Keratinocyte (primary cell): ENCODE results near the gene DUSP2.

ENCODE experiments used
- CTCF ChIP-seq, 3 experiments: IDR thresholded peaks in 1 of 3; conservative IDR thresholded peaks in 1 of 3; optimal IDR thresholded peaks in 1 of 3; 2 replicates in 2 of 3; 3 replicates in 1 of 3; pipeline versions ENCODE3 to v1.5.1; 2011; ENCODE audit warnings: low read length in 3 of 3, mild to moderate bottlenecking in 3 of 3, moderate library complexity in 2 of 3, control low read depth in 1 of 3, inconsistent platforms in 1 of 3; ENCODE audit not compliant: insufficient read depth in 2 of 3; ENCODE audit errors: extremely low read depth in 1 of 3
- EZH2 ChIP-seq: IDR thresholded peaks from one replicate; pipeline ENCODE4 v1.6.1; 2012; ENCODE audit warnings: inconsistent platforms, mild to moderate bottlenecking, low read length, moderate library complexity

GRCh38 chr2:96095116-96095636 is 50.1 kb downstream of the DUSP2 start:
- TF ChIP-seq CTCF (optimal IDR thresholded peaks at IDR 0.05 in 1 of 3, IDR thresholded peaks at IDR 0.05 in 1 of 3, conservative IDR thresholded peaks at IDR 0.05 in 1 of 3; ENCODE audit: extremely low read depth in 1 of 3, insufficient read depth in 2 of 3, low read length in 3 of 3) (no peak), EZH2 (no peak)
